MG63 (cell line): Measurements from ENCODE around the gene HDAC9. TPM values are rescaled to one million over a fixed set of nuclear protein-coding genes. Genes with fewer than 3 reads are reported as not detected.
A peak's percentile ranks its signal among the peaks of the same experiment; 100 is the strongest.

Experiments used
- DNase-seq: peaks from one replicate; pipeline ENCODE4 v3.0.0-alpha.2; 2020
- H3K27me3 ChIP-seq: fragments of 250-450 bp; sonication (Bioruptor Pico); 2 replicates; pipeline ENCODE4 v1.5.1; 2020; ENCODE audit warnings: mild to moderate bottlenecking, moderate library complexity
- H3K36me3 ChIP-seq: fragments of 250-450 bp; sonication (Bioruptor Pico); 2 replicates; pipeline ENCODE4 v1.5.1; 2020; ENCODE audit warnings: mild to moderate bottlenecking, moderate library complexity
- H3K4me3 ChIP-seq: fragments of 250-450 bp; sonication (Bioruptor Pico); 2 replicates; pipeline ENCODE4 v1.5.1; 2020; ENCODE audit warnings: mild to moderate bottlenecking, moderate library complexity
- H3K9me3 ChIP-seq: fragments of 250-450 bp; sonication (Bioruptor Pico); 2 replicates; pipeline ENCODE4 v1.5.1; 2020; ENCODE audit warnings: mild to moderate bottlenecking, moderate library complexity
- total RNA-seq: library from RNA; depleted of rRNA; stranded (reverse); fragments of >200 nt; shearing (Covaris generic); gene quantifications from 2 replicates; pipeline ENCODE4 v1.2.3, GENCODE V29; 2014; ENCODE audit warnings: low replicate concordance

Gene HDAC9
- total RNA-seq, 1 experiment from 2014 or later: 0.03 TPM

DNA sequence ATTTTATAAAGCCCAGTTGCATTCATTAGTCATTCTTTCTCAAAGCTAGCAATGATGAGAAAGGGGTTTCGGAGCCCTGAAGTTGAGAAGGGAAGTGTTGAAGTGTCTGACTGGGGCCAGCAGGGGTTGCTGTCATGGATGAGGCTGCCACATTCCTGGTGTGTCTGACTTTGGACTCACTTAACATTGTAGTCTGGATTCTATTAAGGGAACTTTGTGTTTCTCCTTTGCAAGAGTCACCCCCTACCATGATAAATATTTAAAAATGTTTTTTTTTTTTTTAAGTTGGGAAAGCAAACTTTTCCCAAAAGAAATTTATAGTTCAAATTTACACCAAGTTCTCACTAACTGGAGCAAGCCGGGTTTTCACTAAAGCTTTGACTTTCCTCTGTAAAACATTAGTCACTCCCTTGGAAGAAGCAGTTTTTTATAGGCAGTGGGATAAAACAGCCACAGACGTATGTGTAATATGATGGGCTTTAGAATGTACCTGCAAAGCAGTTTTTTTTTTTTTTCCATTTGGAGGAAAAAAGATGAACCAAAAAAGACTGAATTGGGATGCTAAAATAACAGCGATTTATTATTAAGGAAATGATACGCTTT is 378.3 kb downstream of the HDAC9 start:
- H3K9me3 ChIP-seq: 0 out of 2 replicates have a peak, but pooled peaks cover 2% of the 10 kb centered on the region
- no peaks in the 10 kb centered on the region for H3K27me3 ChIP-seq
- H3K4me3 ChIP-seq: no peak overlapping the region
- H3K36me3 ChIP-seq: no peaks in the 10 kb centered on the region
- peak; percentile 17 for DNase-seq

DNA sequence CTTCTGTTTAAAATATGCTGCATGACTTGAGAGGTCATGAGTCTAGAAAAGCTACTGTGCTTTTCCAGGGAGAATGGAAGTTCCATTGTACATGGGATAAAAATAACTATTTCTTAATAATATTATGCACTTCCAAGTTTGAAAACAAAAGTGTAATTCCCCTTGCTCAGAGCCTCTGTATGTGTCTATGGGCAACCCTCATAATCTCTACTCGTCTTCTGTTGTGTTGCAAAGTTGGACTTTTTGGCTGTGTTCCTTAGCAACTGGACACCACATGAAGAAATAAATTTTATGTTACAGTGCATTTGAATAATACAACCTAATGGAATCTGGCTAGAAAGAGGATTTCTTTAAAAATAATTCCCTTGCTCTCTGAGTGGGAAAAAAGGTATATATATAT is 379.3 kb downstream of the HDAC9 start:
- Histone ChIP-seq H3K9me3 (0 out of 2 replicates have a peak, but pooled peaks cover 2% of the 10 kb centered on the region), H3K27me3 (no peaks in the 10 kb centered on the region), H3K4me3 (no peak overlapping the region), H3K36me3 (no peaks in the 10 kb centered on the region)
- no peak for DNase-seq

DNA sequence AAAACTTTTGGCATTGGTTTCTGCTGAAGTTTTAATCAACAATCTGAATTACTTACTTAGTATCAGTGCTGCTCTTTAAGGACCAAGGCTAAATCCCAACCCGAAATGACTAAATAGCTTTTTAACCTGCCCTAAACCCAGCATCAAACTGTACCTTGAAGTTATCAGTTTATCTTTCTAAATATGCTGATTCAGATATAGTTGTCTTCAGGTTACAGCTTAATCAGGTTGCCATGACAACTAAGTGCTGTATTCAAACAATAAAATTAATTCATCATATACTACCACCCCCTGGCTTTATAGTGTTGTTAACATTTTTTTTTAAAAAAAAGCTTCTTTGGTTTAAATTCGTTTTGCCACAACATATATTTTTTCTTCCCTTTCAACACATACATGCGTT is 382.3 kb downstream of the HDAC9 start:
- no peaks in the 10 kb centered on the region for H3K9me3 ChIP-seq
- no peak overlapping the region for H3K4me3 ChIP-seq
- no peak for DNase-seq
- no peaks in the 10 kb centered on the region for H3K36me3 ChIP-seq
- no peaks in the 10 kb centered on the region for H3K27me3 ChIP-seq

DNA sequence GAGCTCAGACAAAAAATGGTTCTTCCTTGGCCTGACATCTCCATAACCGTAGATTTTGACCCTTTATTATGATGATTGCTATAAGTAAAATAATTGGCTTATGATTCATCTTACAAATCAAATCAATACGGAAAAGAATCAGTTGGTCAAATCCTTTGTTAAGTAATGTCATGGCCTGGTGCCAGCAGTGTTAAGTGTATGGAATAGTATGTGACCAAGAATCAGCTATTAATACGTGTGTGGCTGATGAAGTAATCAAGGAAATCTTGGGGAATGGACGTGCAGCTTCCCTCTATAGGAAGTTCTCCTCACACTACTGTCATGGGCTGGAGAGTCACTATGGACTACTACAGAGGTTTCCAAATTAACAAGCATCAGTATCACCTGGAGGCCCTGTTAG is 391.3 kb downstream of the HDAC9 start:
- no peak for DNase-seq
- H3K9me3 ChIP-seq: no peaks in the 10 kb centered on the region
- no peaks in the 10 kb centered on the region for H3K36me3 ChIP-seq
- no peaks in the 10 kb centered on the region for H3K27me3 ChIP-seq
- no peak overlapping the region for H3K4me3 ChIP-seq

DNA sequence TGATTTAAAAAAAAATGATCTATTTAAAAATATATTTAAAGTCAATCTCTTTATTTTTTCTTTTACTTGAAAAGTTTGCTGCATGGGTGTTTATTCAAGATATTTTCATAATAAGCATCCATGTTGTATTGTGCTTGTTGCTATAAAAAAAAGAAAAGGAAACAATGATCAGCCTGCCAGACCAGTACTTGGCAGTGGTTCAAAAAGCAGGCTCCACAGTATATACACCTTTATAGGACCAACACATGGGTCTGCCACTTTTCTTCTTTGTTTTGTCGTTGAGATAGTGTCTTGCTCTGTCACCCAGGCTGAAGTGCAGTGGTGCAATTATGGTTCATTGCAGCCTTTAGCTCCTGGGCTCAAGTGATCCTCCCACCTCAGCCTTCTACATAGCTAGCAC is 393.9 kb downstream of the HDAC9 start:
- Histone ChIP-seq H3K4me3 (no peak overlapping the region), H3K27me3 (no peaks in the 10 kb centered on the region), H3K36me3 (no peaks in the 10 kb centered on the region), H3K9me3 (no peaks in the 10 kb centered on the region)
- DNase-seq: no peak

DNA sequence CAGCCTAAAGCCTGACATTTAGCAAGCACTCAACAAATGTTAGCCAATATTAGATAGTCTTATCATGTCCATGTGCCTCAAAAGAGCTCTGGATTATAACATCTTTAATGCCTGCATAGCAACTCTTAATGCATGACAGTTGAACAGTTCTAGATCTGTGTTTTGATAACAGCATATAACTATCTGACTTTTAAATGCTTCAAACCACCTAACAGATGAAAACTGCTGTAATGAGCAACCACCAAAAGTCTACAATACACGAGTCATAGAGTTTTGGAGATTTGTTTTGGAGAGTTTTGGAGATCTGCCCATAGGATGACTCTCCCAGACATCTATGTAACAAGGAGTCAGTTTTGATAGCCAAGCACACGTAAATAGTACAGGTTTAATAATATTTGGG is 394.6 kb downstream of the HDAC9 start:
- Histone ChIP-seq H3K9me3 (no peaks in the 10 kb centered on the region), H3K4me3 (no peak overlapping the region), H3K27me3 (no peaks in the 10 kb centered on the region), H3K36me3 (no peaks in the 10 kb centered on the region)
- DNase-seq: no peak

DNA sequence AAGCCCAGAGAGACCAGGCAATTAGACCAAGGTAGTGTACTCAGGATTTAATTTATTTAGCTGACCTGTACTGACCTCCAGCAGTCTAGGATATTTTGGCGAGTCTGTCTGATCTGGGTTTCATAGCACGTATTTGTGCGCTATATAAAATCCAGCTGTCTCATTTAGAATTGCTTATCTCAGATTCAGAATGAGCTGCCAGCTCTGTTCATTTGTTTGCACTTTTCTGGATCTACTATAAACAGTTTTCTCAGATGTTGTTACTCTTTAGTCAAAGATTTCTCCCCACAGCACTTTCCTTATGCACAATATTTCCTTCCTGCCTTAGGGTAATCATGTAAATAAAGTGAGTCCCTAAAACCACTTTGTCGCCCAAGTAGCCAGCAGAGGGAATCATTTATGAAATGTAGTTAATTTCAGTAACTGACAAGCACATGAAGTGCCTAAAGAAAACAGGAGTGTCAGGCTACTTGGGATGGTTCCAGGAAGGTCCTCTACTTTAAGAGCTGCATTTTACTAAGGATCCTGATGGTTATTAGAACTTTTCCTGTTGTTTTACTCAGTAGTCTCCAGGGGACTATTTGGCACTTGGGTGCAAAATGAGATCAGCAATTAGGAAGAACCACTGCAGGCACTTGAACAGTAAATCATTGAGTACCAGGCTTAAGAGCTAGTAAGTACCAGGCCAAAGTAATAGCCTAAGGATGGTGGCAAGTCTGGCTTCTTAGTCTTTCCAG is 395.5 kb downstream of the HDAC9 start:
- Histone ChIP-seq H3K27me3 (no peaks in the 10 kb centered on the region), H3K9me3 (no peaks in the 10 kb centered on the region), H3K36me3 (no peaks in the 10 kb centered on the region), H3K4me3 (no peak overlapping the region)
- DNase-seq: no peak

DNA sequence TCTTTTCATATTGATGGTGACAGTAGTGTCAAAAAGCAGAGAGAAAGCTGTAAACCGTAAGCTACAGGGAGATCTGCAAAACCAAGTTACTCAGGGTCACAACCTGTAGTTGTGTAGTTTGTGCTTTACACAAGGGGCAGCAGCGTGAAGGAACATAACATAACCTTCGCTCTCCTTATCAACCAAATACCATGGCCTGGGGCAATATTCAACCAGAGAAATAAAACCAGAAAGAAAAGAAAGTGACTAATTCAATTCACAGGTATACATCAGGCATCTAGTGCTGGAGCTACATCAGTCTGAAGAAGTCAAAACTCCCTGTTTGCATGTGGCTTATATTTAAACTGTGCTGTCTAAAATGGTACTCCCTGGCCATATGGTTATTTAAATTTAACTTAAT is 397.6 kb downstream of the HDAC9 start:
- Histone ChIP-seq H3K27me3 (no peaks in the 10 kb centered on the region), H3K36me3 (no peaks in the 10 kb centered on the region), H3K4me3 (no peak overlapping the region), H3K9me3 (no peaks in the 10 kb centered on the region)
- DNase-seq: no peak

DNA sequence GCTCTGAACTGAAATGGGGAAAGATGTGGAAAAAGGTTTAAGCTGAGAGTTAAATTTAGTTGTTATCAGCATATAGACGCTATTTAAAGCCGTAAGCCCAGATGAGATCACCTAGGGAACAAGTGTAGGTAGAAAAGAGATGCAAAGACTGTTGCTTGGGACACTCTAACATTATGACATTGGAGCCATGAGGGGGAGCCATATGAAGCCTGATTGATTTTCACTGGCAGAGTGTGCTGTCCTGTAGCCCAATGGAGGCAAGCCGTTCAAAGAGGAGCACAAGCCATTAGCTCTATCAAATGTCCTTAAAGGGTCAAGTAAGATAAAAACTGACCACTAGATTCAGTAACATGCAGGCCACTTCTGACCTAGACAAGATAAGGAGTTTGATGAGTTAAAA is 398.6 kb downstream of the HDAC9 start:
- Histone ChIP-seq H3K36me3 (no peaks in the 10 kb centered on the region), H3K4me3 (no peak overlapping the region), H3K9me3 (no peaks in the 10 kb centered on the region), H3K27me3 (no peaks in the 10 kb centered on the region)
- DNase-seq: no peak

DNA sequence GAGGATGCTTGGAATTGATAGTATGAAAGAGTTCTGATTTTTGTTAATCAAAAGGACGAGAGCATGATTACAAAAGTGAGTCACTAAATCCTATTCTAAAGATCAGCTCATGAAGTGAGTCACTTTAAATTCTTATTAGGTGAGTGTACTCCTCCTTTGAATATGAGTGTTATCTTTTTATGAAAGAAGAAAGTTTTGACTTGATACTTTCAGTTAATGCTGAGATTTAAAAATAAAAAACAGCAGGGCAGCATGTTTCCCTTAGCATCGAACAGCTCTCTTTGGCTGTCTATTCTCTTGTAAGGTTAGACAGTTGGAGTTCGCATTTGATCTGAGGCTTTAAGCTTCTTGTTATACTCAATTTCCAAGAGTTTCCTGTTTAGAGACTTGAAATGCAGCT is 399.9 kb downstream of the HDAC9 start:
- Histone ChIP-seq H3K36me3 (no peaks in the 10 kb centered on the region), H3K27me3 (no peaks in the 10 kb centered on the region), H3K4me3 (no peak overlapping the region), H3K9me3 (no peaks in the 10 kb centered on the region)
- no peak for DNase-seq

DNA sequence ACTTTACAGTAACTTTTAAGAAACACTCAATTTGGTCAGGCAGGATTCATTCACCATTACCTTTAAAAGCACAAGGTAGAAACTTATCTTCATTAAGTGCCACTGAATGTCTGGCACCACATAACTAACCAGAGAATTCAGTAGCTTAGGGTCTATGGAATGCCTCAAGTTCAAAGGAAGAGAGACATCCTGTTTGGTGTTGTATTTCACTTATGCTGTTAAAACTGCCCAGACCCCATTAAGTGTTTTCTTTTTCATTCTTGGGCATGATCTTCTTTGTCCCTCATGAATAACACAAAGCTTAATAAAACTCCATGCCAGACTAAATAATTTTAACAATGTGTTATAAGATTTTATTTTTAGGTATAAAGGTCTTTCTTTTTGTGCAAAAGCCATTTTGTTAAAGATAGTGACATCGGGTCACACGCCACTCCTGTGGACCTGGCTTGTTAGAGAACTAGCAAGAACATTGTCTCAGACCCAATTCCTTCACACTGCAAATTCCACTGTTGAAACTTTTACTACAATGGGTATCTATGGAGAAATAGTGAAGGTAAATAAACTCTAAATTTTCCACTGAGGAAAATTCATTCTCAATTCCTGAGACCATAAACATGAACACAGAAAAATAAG is 400.9 kb downstream of the HDAC9 start:
- H3K9me3 ChIP-seq: no peaks in the 10 kb centered on the region
- DNase-seq: no peak
- no peaks in the 10 kb centered on the region for H3K36me3 ChIP-seq

DNA sequence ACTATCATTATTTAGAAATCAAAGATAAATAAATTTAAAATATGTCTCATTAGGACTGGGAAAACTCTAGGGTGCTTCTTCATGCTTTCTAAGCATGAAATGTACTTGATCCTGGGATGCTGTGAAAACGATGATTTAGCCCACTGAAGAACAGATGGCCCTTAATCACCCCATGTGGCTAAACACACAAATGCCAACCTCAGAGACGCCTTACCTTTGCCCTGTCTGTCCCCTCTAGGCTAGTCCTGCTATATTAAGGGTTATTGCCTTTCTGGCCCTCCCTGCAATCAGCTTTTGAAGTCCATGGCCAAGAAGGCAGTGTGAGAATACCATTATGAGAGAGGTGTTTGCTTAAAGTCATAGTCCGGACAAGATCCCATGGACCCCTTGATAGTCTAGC is 404.7 kb downstream of the HDAC9 start:
- Histone ChIP-seq H3K4me3 (no peak overlapping the region), H3K9me3 (no peaks in the 10 kb centered on the region), H3K27me3 (no peaks in the 10 kb centered on the region), H3K36me3 (no peaks in the 10 kb centered on the region)
- DNase-seq: no peak

More for the DNA sequence above, 400.9 kb downstream of the HDAC9 start:
- Histone ChIP-seq H3K4me3 (no peak overlapping the region), H3K27me3 (no peaks in the 10 kb centered on the region)

DNA sequence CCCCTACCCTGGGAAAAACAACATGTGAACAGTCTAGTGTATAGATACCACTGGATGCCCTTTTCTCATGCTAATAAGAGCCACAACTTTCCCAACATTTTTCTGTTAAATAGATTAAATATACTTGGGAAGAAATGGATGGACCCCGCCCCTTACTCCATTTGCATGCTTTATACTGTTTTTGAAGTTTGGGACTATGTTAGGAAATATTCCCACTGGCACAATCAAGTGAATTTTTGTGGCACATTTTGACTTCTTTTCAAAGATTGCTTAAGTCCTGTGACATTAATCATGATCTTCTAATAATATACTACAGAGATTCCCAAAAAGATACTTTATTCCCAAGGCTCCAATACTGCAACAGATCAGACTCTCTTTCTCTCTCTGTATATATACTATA is 405.3 kb downstream of the HDAC9 start:
- Histone ChIP-seq H3K36me3 (no peaks in the 10 kb centered on the region), H3K9me3 (no peaks in the 10 kb centered on the region), H3K4me3 (no peak overlapping the region), H3K27me3 (no peaks in the 10 kb centered on the region)
- no peak for DNase-seq

DNA sequence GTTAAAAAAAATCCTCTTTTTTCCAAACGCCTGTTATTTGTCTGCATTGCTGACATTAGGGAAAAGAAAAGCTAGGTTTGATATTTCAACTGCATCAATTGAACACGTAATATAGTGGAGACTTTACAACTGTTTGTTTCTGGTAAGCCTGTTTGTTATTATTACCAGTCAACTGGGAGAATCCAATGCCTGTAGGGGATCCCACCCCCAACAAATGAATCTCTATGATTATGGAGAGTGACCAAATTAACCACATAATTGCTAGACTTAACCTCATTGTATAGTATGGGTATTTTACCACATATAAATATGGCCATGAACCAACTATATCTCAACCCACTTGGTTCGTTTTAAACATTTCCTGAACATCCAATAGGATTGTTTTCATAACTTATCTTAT is 405.8 kb downstream of the HDAC9 start:
- no peak for DNase-seq
- H3K27me3 ChIP-seq: no peaks in the 10 kb centered on the region
- H3K9me3 ChIP-seq: no peaks in the 10 kb centered on the region
- H3K4me3 ChIP-seq: no peak overlapping the region
- H3K36me3 ChIP-seq: no peaks in the 10 kb centered on the region

DNA sequence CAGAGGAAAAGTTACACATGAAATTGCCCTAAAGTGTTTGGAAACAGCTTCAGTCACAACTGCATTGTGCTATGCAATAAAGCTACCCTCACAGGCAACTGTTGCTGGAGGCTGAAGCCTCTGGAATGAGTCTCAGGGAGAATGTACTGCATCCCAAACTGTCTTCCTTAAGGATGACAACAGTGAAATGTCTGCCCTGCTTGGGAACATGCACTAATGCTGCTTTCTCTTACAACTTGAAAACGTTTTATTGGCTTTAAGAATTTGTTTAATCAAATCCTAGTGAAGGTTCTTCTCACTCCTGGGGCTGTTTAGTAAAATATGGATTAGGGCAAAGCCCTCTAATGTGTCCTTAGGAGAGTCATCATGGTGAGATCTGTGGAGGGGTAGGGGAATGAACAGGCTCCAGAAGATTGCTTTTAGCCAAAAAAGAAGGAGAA is 406.5 kb downstream of the HDAC9 start:
- no peaks in the 10 kb centered on the region for H3K36me3 ChIP-seq
- H3K27me3 ChIP-seq: no peaks in the 10 kb centered on the region
- H3K4me3 ChIP-seq: no peak overlapping the region
- no peak for DNase-seq
- H3K9me3 ChIP-seq: no peaks in the 10 kb centered on the region

DNA sequence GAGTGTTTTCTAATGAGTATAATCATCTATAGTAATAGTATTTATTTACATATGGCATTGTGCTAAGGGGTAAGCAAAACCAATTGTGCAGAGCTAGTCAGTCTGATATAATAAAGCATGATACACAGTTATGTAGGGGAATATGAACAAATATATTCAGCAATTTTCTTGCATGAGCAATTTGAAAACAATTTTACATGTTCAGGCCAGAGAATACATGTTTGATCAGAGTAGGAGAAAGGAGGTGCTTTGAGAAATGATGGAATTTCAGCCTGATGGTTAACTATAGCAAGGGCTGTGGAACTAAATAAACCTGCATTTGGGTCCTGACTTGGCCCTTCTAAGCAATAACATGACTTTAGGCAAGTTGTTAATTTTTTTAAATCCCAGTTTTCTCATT is 407.3 kb downstream of the HDAC9 start:
- Histone ChIP-seq H3K9me3 (no peaks in the 10 kb centered on the region), H3K27me3 (no peaks in the 10 kb centered on the region), H3K4me3 (no peak overlapping the region), H3K36me3 (no peaks in the 10 kb centered on the region)
- DNase-seq: no peak

DNA sequence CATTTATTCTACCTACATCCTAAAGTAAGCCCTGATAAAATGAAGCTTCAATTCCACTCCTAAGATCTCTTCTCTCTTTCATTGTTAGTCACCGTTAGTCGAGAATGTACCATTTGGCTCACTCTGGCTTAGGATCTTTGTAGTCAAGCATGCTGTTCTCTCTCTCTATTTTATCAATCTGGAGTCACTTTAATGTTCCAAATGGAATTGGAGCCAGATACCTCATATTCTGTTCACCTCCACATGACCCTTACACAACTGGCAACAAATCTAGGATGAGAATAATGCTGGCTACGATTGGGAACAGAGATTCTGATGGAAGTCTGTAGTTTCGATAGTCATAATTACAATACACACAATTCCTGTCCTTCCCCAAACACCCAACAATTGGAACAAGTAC is 408.1 kb downstream of the HDAC9 start:
- H3K4me3 ChIP-seq: no peak overlapping the region
- no peaks in the 10 kb centered on the region for H3K27me3 ChIP-seq
- H3K9me3 ChIP-seq: no peaks in the 10 kb centered on the region
- no peaks in the 10 kb centered on the region for H3K36me3 ChIP-seq
- DNase-seq: no peak
